GM12865 (cell line): ENCODE measurements around the gene CHAF1A.

Experiments
- DNase-seq: peaks from one replicate; pipeline ENCODE4 v3.0.0; 2010; ENCODE audit warnings: low read depth
- H3K4me3 ChIP-seq: 2 replicates; pipeline ENCODE4 v1.5.1; 2011; ENCODE audit warnings: mild to moderate bottlenecking, low read depth, low read length, control low read depth
- CTCF ChIP-seq: IDR thresholded peaks from 2 replicates; pipeline ENCODE4 v1.5.1; 2011; ENCODE audit warnings: low read length, control low read depth, low read depth, inconsistent platforms; ENCODE audit not compliant: insufficient read depth; ENCODE audit errors: missing control alignments

Gene CHAF1A

DNA sequence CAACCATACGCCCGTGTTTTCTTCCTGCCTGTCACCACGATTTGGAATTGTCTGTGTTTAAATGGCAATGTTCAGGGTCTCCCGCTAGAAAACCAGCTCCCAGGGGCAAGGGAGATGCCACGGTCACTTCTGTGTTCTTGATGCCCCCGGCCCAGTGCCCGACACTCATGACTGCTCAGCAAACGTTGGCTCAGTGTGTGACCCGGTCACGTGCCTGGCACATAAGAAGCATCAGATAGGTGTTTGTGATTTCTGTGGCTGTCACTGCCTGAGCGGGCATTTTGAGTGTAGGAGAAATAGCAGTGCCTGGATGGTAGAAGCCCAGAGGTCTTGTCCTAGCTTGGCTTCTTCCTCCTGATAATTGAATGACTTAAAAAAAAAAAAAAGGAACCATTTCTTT, 85.1 kb downstream of the CHAF1A start:
- no peak overlapping the region for H3K4me3 ChIP-seq
- TF ChIP-seq CTCF = no peak
- DNase-seq = no peak

DNA sequence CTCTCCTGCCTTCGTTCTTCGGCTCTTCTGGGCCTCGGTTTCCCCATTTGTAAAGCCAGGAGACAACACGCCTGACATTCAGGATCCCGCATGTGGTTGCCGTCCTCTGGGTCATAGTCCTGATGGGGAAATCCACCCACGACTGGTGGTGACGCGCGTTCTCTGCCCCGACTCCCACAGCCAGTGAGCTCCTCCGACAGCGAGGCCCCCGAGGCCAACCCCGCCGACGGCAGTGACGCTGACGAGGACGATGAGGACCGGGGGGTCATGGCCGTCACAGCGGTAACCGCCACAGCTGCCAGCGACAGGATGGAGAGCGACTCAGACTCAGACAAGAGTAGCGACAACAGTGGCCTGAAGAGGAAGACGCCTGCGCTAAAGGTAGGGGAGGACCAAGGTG, 86.1 kb downstream of the CHAF1A start:
- H3K4me3 ChIP-seq = no peak overlapping the region
- no peak for DNase-seq
- no peak for TF ChIP-seq CTCF

- TF ChIP-seq CTCF = no peak
- DNase-seq = no peak
- H3K4me3 ChIP-seq = no peak overlapping the region
These were observed 89.0 kb downstream of the CHAF1A start for GRCh38 chr19:4491446-4491845.

- no peak for TF ChIP-seq CTCF
- H3K4me3 ChIP-seq = no peak overlapping the region
- no peak for DNase-seq
These were observed 90.1 kb downstream of the CHAF1A start for GRCh38 chr19:4492337-4493103.
